ENCODE results near the gene KCTD6. TPM values are rescaled to one million over a fixed set of nuclear protein-coding genes. Genes with fewer than 3 reads are reported as not detected.

The KCTD6 gene
- polyA plus RNA-seq, 1 donor, result 25.3 TPM

Other genes starting within 250 kb of the KCTD6 start
- gene RPP14, start 185.9 kb upstream of the KCTD6 start, polyA plus RNA-seq, result 21.5 TPM
- 14.7 TPM for gene HTD2, start 185.6 kb upstream of the KCTD6 start, polyA plus RNA-seq
- 17.2 TPM for gene PXK, start 159.2 kb upstream of the KCTD6 start, polyA plus RNA-seq
- gene PDHB, start 58.3 kb upstream of the KCTD6 start, polyA plus RNA-seq, result 72.3 TPM
- gene ACOX2, start 45.1 kb downstream of the KCTD6 start, polyA plus RNA-seq, result 96.9 TPM
- gene FAM107A, start 85.3 kb downstream of the KCTD6 start, polyA plus RNA-seq, result 1.3 TPM
- 6.2 TPM for gene FAM3D, start 174.7 kb downstream of the KCTD6 start, polyA plus RNA-seq

Measured in large intestine (tissue), 1 donor.